Measurements from ENCODE around the gene GNB1L. TPM values are rescaled to one million over a fixed set of nuclear protein-coding genes. Genes with fewer than 3 reads are reported as not detected.

Gene GNB1L
- polyA plus RNA-seq, 3 donors: 3.4 to 6.0 (median 4.8) TPM

- no peaks in the 10 kb centered on the region for H3K27me3 ChIP-seq (ENCODE audit: control insufficient read depth in 2 of 2, insufficient read depth in 2 of 2, low read length in 2 of 2)
- H4K20me1 ChIP-seq (ENCODE audit: insufficient read depth, low read length): no peaks in the 10 kb centered on the region
- H3K4me2 ChIP-seq (replicated peaks; ENCODE audit: extremely low read depth, low read length, poor library complexity, severe bottlenecking): no peak overlapping the region
- no peaks in the 10 kb centered on the region for H3K4me1 ChIP-seq (ENCODE audit: control insufficient read depth in 1 of 2, insufficient read depth in 2 of 2, low read length in 2 of 2)
- H2AFZ ChIP-seq (ENCODE audit: insufficient read depth, low read depth, low read length, poor library complexity, severe bottlenecking): no peak overlapping the region
- Mint-ChIP-seq H3K4me1 (no peaks in the 10 kb centered on the region), H3K36me3 (no peaks in the 10 kb centered on the region), H3K27me3 (ENCODE audit: low read depth in 3 of 3) (peaks cover 2 to 7% (median 3%) of the 10 kb centered on the region in 3 donors), H3K4me3 (no peak overlapping the region), H3K9me3 (peaks cover 0 to 14% (median 8%) of the 10 kb centered on the region in 7 donors), H3K27ac (peak overlapping the region in 2 of 7 donors; percentile 2 to 69)
- no peak overlapping the region for H3K27ac ChIP-seq (ENCODE audit: low read depth in 1 of 2, low read length in 2 of 2)
- no peak for DNase-seq
- 95% methylated on average over 25 of the region's 28 CpGs for WGBS (ENCODE audit: insufficient coverage)
- no peak overlapping the region for H3K4me3 ChIP-seq (replicated peaks in 1 of 3; ENCODE audit: low read depth in 2 of 3, low read length in 3 of 3)
- no peaks in the 10 kb centered on the region for H3K79me2 ChIP-seq (ENCODE audit: insufficient read depth, low read length)
- H3K36me3 ChIP-seq (replicated peaks in 1 of 2; ENCODE audit: control insufficient read depth in 1 of 2, insufficient read depth in 2 of 2, low read length in 2 of 2): no peaks in the 10 kb centered on the region
- no peak overlapping the region for H3K9ac ChIP-seq (ENCODE audit: insufficient read depth, low read length, poor library complexity, severe bottlenecking)
- intact Hi-C loops (cut with micrococcal nuclease): no loop called here
- no peak for TF ChIP-seq CTCF (IDR thresholded peaks at IDR 0.05)
- peaks cover 0 to 7% of the 10 kb centered on the region in 2 donors for H3K9me3 ChIP-seq (replicated peaks in 1 of 2; ENCODE audit: control insufficient read depth in 1 of 2, insufficient read depth in 1 of 2, low read length in 2 of 2)
Observed at GRCh38 chr22:19786959-19787848, 67.5 kb downstream of the GNB1L start.

DNA sequence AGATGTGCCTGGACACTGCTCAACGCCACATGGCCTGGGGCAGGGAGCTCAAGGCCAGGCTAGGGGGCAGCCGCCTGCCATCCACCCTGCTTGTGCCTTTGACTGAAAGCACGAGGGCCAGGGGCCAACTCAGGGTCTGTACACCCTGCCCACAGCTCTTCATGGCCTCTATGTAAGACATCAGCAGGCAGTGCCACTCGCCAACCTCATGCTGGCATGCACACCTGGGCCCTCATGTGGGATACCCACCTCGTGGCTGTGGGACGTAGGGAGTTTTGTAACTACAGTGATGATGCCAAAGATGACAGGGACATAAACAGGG lies 68.4 kb downstream of the GNB1L start:
- H3K79me2 ChIP-seq (ENCODE audit: insufficient read depth, low read length): no peaks in the 10 kb centered on the region
- no peak overlapping the region for H3K4me3 ChIP-seq (replicated peaks in 1 of 3; ENCODE audit: low read depth in 2 of 3, low read length in 3 of 3)
- no peak overlapping the region for H3K4me2 ChIP-seq (replicated peaks; ENCODE audit: extremely low read depth, low read length, poor library complexity, severe bottlenecking)
- H3K4me1 ChIP-seq (ENCODE audit: control insufficient read depth in 1 of 2, insufficient read depth in 2 of 2, low read length in 2 of 2): no peaks in the 10 kb centered on the region
- no peak overlapping the region for H3K9ac ChIP-seq (ENCODE audit: insufficient read depth, low read length, poor library complexity, severe bottlenecking)
- H3K4me3 Mint-ChIP-seq: no peak overlapping the region
- H3K27ac Mint-ChIP-seq: no peak overlapping the region
- peaks cover 3 to 7% (median 5%) of the 10 kb centered on the region in 3 donors for H3K27me3 Mint-ChIP-seq (ENCODE audit: low read depth in 3 of 3)
- no peak overlapping the region for H3K27ac ChIP-seq (ENCODE audit: low read depth in 1 of 2, low read length in 2 of 2)
- H3K36me3 Mint-ChIP-seq: no peaks in the 10 kb centered on the region
- H3K9me3 Mint-ChIP-seq: peaks cover 0 to 7% (median 3%) of the 10 kb centered on the region in 7 donors
- H3K27me3 ChIP-seq (ENCODE audit: control insufficient read depth in 2 of 2, insufficient read depth in 2 of 2, low read length in 2 of 2): no peaks in the 10 kb centered on the region
- H3K4me1 Mint-ChIP-seq: no peaks in the 10 kb centered on the region
- H4K20me1 ChIP-seq (ENCODE audit: insufficient read depth, low read length): no peaks in the 10 kb centered on the region
- no peak overlapping the region for H2AFZ ChIP-seq (ENCODE audit: insufficient read depth, low read depth, low read length, poor library complexity, severe bottlenecking)
- intact Hi-C loops (cut with micrococcal nuclease): no loop called here
- 76% methylated on average over 4 of the region's 6 CpGs for WGBS (ENCODE audit: insufficient coverage)
- no peaks in the 10 kb centered on the region for H3K36me3 ChIP-seq (replicated peaks in 1 of 2; ENCODE audit: control insufficient read depth in 1 of 2, insufficient read depth in 2 of 2, low read length in 2 of 2)
- no peak for DNase-seq
- no peak for TF ChIP-seq CTCF (IDR thresholded peaks at IDR 0.05)
- peaks cover 0 to under 1% of the 10 kb centered on the region in 2 donors for H3K9me3 ChIP-seq (replicated peaks in 1 of 2; ENCODE audit: control insufficient read depth in 1 of 2, insufficient read depth in 1 of 2, low read length in 2 of 2)
